Astrocyte of the cerebellum (primary cell): ENCODE data around the gene ANGPTL7.

Source experiments
- DNase-seq: peaks from one replicate; pipeline ENCODE4 v3.0.0-alpha.2; 2011; ENCODE audit warnings: low read depth
- H3K4me3 ChIP-seq: 2 replicates; pipeline ENCODE4 v1.5.1; 2011; ENCODE audit warnings: mild to moderate bottlenecking, low read depth, low read length, moderate library complexity
- CTCF ChIP-seq: IDR thresholded peaks from 2 replicates; pipeline ENCODE4 v1.5.1; 2012; ENCODE audit warnings: low read length, low read depth, moderate library complexity, mild to moderate bottlenecking; ENCODE audit errors: missing control alignments
- in situ Hi-C: cut with HindIII; loops from 2 replicates; pipeline ENCODE4 v1.10.0; 2017; ENCODE audit warnings: low sequenced_read_pairs

ANGPTL7 gene

GRCh38 chr1:11198257-11198656 is 9.1 kb downstream of the ANGPTL7 start:
- TF ChIP-seq CTCF: no peak
- H3K4me3 ChIP-seq: no peak overlapping the region
- in situ Hi-C loops: no loop called here
- no peak for DNase-seq

DNA sequence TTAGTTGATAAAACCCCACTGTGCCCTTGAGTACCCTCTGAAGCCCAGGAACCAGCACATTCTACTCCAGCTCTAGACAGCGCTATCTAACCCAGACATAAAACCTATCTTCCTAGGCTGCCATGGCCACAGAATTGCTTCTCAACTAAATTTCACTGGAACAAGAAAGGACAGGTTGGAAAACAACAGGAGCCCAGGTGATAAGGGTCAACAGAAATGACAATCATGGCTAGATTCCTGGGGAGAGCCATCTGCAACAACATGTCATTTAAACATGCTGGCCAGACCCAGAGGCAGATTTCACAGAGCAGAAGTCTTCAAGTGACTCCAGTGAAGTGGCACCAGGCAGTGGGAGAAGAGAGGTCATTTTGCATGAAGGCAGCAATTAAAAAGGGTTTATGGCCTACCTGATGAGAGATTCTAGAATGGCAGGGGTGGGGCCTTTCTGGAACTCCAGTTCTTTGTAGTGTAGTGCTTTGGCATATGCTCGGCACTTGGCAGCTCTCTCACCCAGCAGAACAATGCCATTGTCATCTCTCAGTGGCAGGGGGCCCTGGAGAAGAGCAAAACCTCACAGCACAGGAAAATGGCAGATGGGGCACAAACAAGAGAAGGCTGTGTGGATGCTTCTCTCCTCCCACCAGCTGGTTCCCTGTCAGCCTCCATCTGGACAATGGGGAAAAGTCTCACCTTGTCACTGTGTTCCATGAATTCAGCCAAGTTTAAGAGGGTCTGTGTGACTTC is 9.9 kb downstream of the ANGPTL7 start:
- DNase-seq: no peak
- in situ Hi-C loops: no loop called here
- no peak for TF ChIP-seq CTCF
- no peak overlapping the region for H3K4me3 ChIP-seq

DNA sequence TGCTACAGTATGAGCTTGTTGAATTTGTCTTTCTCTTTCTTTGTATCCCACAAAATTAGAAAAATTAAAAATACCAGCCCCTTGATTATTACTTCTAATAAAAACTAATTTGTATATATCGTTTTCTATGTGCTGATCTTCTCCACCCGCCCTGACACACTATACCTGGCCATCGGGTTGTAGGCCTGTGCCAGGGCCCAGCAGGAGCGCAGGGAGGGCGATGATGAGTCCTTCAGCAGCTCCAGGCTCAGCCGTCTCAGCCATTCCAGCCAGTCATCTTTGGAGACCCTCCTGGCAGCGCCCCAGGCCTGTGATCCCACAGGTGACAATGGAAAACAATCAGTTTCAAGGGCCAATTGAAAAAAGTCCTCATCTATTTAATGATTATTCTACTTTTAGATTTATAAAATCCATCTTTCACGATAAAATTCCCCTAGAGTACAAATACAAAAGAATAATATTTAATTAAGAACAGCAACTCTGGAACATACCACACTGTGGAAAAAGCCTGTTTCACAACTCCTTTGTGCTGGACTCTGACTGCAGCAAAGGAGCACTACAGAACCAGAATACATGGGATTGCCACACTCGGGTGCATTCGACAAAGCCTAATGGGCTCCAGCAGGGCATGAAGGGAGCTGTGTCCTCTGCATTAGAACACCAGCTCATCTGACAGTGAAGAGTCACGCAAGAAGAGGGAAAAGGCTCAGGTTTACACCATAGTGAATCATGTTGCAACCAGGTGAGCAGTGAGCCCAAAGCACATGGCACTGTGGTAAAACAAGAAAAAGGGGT is 15.4 kb downstream of the ANGPTL7 start:
- DNase-seq: no peak
- no peak for TF ChIP-seq CTCF
- no peak overlapping the region for H3K4me3 ChIP-seq
- in situ Hi-C loops: no loop called here

- TF ChIP-seq CTCF: no peak
- DNase-seq: no peak
- H3K4me3 ChIP-seq: no peak overlapping the region
- in situ Hi-C loops: no loop called here
These were observed 18.9 kb downstream of the ANGPTL7 start for GRCh38 chr1:11207898-11208611.

- no peak for TF ChIP-seq CTCF
- no peak overlapping the region for H3K4me3 ChIP-seq
- DNase-seq: no peak
- in situ Hi-C loops: no loop called here
These were observed 22.3 kb downstream of the ANGPTL7 start for GRCh38 chr1:11211461-11211860.

- in situ Hi-C loops: no loop called here
- no peak overlapping the region for H3K4me3 ChIP-seq
- DNase-seq: no peak
- no peak for TF ChIP-seq CTCF
These were observed 22.9 kb downstream of the ANGPTL7 start for GRCh38 chr1:11211925-11212587.
